Fibroblast of lung (primary cell): Measurements from ENCODE around the gene CD6. TPM values are rescaled to one million over a fixed set of nuclear protein-coding genes. Genes with fewer than 3 reads are reported as not detected.

Experiments
- DNase-seq, 2 donors: peaks; one replicate each; pipeline versions ENCODE4 v3.0.0 to v3.0.0-alpha.2; 2010; ENCODE audit warnings: low read depth in 2 of 2
- H2AFZ ChIP-seq: 2 replicates; pipeline ENCODE4 v1.5.1; 2012; ENCODE audit warnings: low read length, control low read depth, inconsistent platforms
- H3K27ac ChIP-seq: 2 replicates; pipeline ENCODE4 v1.5.1; 2011; ENCODE audit warnings: low read length, control low read depth; ENCODE audit not compliant: insufficient read depth
- H3K27me3 ChIP-seq: 2 replicates; pipeline ENCODE4 v1.5.1; 2011; ENCODE audit warnings: mild to moderate bottlenecking, low read length; ENCODE audit not compliant: control insufficient read depth, insufficient read depth
- H3K36me3 ChIP-seq: 2 replicates; pipeline ENCODE4 v1.5.1; 2011; ENCODE audit warnings: low read length; ENCODE audit not compliant: control insufficient read depth, insufficient read depth
- H3K4me1 ChIP-seq: 2 replicates; pipeline ENCODE4 v1.5.1; 2011; ENCODE audit warnings: low read length; ENCODE audit not compliant: control insufficient read depth, insufficient read depth; ENCODE audit errors: extremely low read depth
- H3K4me2 ChIP-seq: 2 replicates; pipeline ENCODE4 v1.5.1; 2011; ENCODE audit warnings: low read length, control low read depth; ENCODE audit not compliant: insufficient read depth; ENCODE audit errors: extremely low read depth
- H3K4me3 ChIP-seq, 4 experiments: fragments of 200-600 bp in 1 of 4; sonication (generic) in 1 of 4; replicated peaks in 1 of 4; 2 replicates each; pipeline ENCODE4 v1.5.1; 2011 to 2016; ENCODE audit warnings: low read length in 4 of 4, low read depth in 3 of 4, mild to moderate bottlenecking in 3 of 4, control low read depth in 2 of 4, inconsistent platforms in 1 of 4, mixed read lengths in 1 of 4; ENCODE audit not compliant: insufficient read depth in 1 of 4; ENCODE audit errors: control extremely low read depth in 1 of 4
- H3K79me2 ChIP-seq: 2 replicates; pipeline ENCODE4 v1.5.1; 2012; ENCODE audit warnings: mild to moderate bottlenecking, low read length, inconsistent platforms; ENCODE audit not compliant: control insufficient read depth, insufficient read depth
- H3K9ac ChIP-seq: 2 replicates; pipeline ENCODE4 v1.5.1; 2011; ENCODE audit warnings: mild to moderate bottlenecking, low read length, control low read depth; ENCODE audit not compliant: insufficient read depth
- H3K9me3 ChIP-seq: 2 replicates; pipeline ENCODE4 v1.5.1; 2012; ENCODE audit warnings: low read depth, low read length; ENCODE audit not compliant: control insufficient read depth, insufficient read depth
- H4K20me1 ChIP-seq: 2 replicates; pipeline ENCODE4 v1.5.1; 2011; ENCODE audit warnings: low read length; ENCODE audit not compliant: control insufficient read depth, insufficient read depth; ENCODE audit errors: extremely low read depth
- EZH2 ChIP-seq: IDR thresholded peaks from 2 replicates; pipeline ENCODE4 v1.5.1; 2012; ENCODE audit warnings: low read length, control low read depth, mild to moderate bottlenecking; ENCODE audit errors: missing control alignments
- polyA plus RNA-seq, 2 donors: library from polyadenylated mRNA; depleted of rRNA in 1 of 2; stranded (reverse) in 1 of 2; unstranded in 1 of 2; fragments of >200 nt; gene quantifications; 2 replicates each; pipeline ENCODE4 v1.2.1, GENCODE V29; 2011 to 2012; ENCODE audit warnings: missing spikeins in 1 of 2
- total RNA-seq: library from RNA; depleted of rRNA; stranded (reverse); fragments of >200 nt; gene quantifications from 2 replicates; pipeline ENCODE4 v1.2.1, GENCODE V29; 2014
- TF ChIP-seq, protein P1 (sequence below), 2 donors: IDR thresholded peaks in 1 of 2; conservative IDR thresholded peaks in 1 of 2; 1 replicate in 1 of 2; 2 replicates in 1 of 2; pipeline ENCODE4 v1.5.1; 2011 to 2012; ENCODE audit warnings: low read length in 2 of 2, control low read depth in 1 of 2, inconsistent platforms in 1 of 2, low read depth in 1 of 2, mild to moderate bottlenecking in 1 of 2

The CD6 gene
- total and polyA plus RNA-seq, 2 donors (not counting 1 experiment from before 2014, with no cell fraction given) = not detected

DNA sequence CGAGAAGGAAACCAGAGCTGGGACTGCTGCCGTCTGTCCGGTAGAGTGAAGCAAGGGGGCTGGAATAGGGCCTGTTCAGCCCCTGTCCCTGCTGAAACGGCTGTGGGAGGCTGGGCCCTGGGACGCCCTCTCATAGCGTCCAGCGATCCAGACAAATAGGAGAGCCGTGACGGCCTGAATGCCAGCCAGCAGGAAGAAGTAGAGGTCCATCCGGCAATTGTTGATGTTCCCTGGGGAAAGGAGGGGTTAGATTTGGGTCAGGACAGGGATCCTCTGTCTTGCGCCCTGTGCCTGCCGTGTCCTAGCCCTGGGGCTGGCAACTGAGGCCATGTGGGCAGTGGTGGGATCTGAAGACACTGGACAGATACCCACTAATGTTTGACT is 34.3 kb upstream of the CD6 start:
- Histone ChIP-seq H3K4me1 (no peaks in the 10 kb centered on the region), H3K27ac (no peak overlapping the region), H3K9ac (no peak overlapping the region), H3K27me3 (no peaks in the 10 kb centered on the region), H4K20me1 (no peaks in the 10 kb centered on the region), H2AFZ (no peak overlapping the region), H3K4me3 (no peak overlapping the region), H3K79me2 (no peaks in the 10 kb centered on the region), H3K36me3 (peaks cover 4% of the 10 kb centered on the region), H3K9me3 (no peaks in the 10 kb centered on the region), H3K4me2 (no peak overlapping the region)
- DNase-seq = no peak
- TF ChIP-seq, protein P1, sequence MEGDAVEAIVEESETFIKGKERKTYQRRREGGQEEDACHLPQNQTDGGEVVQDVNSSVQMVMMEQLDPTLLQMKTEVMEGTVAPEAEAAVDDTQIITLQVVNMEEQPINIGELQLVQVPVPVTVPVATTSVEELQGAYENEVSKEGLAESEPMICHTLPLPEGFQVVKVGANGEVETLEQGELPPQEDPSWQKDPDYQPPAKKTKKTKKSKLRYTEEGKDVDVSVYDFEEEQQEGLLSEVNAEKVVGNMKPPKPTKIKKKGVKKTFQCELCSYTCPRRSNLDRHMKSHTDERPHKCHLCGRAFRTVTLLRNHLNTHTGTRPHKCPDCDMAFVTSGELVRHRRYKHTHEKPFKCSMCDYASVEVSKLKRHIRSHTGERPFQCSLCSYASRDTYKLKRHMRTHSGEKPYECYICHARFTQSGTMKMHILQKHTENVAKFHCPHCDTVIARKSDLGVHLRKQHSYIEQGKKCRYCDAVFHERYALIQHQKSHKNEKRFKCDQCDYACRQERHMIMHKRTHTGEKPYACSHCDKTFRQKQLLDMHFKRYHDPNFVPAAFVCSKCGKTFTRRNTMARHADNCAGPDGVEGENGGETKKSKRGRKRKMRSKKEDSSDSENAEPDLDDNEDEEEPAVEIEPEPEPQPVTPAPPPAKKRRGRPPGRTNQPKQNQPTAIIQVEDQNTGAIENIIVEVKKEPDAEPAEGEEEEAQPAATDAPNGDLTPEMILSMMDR (conservative IDR thresholded peaks at IDR 0.05 in 1 of 2, IDR thresholded peaks at IDR 0.05 in 1 of 2; ENCODE audit: low read depth in 1 of 2, low read length in 2 of 2) = no peak
- no peak for TF ChIP-seq EZH2

GRCh38 chr11:60937811-60938210 is 33.7 kb upstream of the CD6 start:
- peaks cover 4% of the 10 kb centered on the region for H3K36me3 ChIP-seq
- H3K79me2 ChIP-seq = no peaks in the 10 kb centered on the region
- H3K27ac ChIP-seq = no peak overlapping the region
- no peaks in the 10 kb centered on the region for H3K27me3 ChIP-seq
- no peak for TF ChIP-seq EZH2
- TF ChIP-seq, protein P1 (conservative IDR thresholded peaks at IDR 0.05 in 1 of 2, IDR thresholded peaks at IDR 0.05 in 1 of 2; ENCODE audit: low read depth in 1 of 2, low read length in 2 of 2) = no peak
- H3K9me3 ChIP-seq = no peaks in the 10 kb centered on the region
- H3K9ac ChIP-seq = no peak overlapping the region
- no peaks in the 10 kb centered on the region for H3K4me1 ChIP-seq
- no peak overlapping the region for H3K4me3 ChIP-seq
- no peaks in the 10 kb centered on the region for H4K20me1 ChIP-seq
- H3K4me2 ChIP-seq = no peak overlapping the region
- no peak overlapping the region for H2AFZ ChIP-seq
- no peak for DNase-seq

DNA sequence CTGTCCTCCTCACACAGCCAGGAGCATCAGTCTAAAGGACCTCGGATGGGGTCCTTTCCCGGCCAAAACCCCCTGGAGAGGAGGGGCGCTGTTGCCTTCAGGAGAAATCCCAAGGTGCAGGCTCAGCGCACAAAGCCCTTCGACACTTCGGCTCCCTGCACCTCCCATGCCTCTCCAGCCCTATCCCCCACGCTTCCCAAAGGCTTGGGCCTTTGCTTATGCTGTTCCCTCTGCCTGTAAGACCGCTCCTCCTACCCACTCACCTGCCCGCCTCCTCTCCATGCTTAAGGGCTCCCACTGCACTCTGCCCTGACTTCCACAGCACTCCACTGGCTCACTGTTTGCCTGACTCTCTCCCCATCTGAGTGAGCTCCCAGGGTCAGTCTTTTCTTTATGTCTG is 33.0 kb upstream of the CD6 start:
- H3K9ac ChIP-seq = no peak overlapping the region
- H3K79me2 ChIP-seq = no peaks in the 10 kb centered on the region
- H2AFZ ChIP-seq = no peak overlapping the region
- H4K20me1 ChIP-seq = no peaks in the 10 kb centered on the region
- H3K27ac ChIP-seq = no peak overlapping the region
- H3K9me3 ChIP-seq = no peaks in the 10 kb centered on the region
- no peaks in the 10 kb centered on the region for H3K4me1 ChIP-seq
- no peak overlapping the region for H3K4me2 ChIP-seq
- no peak for TF ChIP-seq EZH2
- TF ChIP-seq, protein P1 (conservative IDR thresholded peaks at IDR 0.05 in 1 of 2, IDR thresholded peaks at IDR 0.05 in 1 of 2; ENCODE audit: low read depth in 1 of 2, low read length in 2 of 2) = no peak
- DNase-seq = no peak
- peaks cover 4% of the 10 kb centered on the region for H3K36me3 ChIP-seq
- H3K27me3 ChIP-seq = no peaks in the 10 kb centered on the region
- no peak overlapping the region for H3K4me3 ChIP-seq
